K562 (cell line): Measurements from ENCODE around the gene POU2F1. TPM values are rescaled to one million over a fixed set of nuclear protein-coding genes. Genes with fewer than 3 reads are reported as not detected.

Source experiments
- ATAC-seq: fragments of 200-7000 bp; cut with Tn5 transposase; 3 replicates; pipeline ENCODE4 v1.9.1; 2020; ENCODE audit warnings: moderate library complexity
- BruUV-seq: library from RNA; stranded (reverse); fragments of 400-500 nt; replicated peaks from 2 replicates; lab custom pipeline; 2021; lab: Mats Ljungman, UMichigan
- CTCF ChIA-PET: fragments of 300-600 bp; formaldehyde crosslinking; extraction: SDS; loops from one replicate; lab custom pipeline; 2021; ENCODE audit warnings: low intra/inter-chr PET ratio; lab: Yijun Ruan, JAX
- POLR2A ChIA-PET: fragments of 300-600, 350-650 bp; sonication (Branson Sonifier 250); formaldehyde crosslinking; extraction: SDS; loops from one replicate; lab custom pipeline; 2021; ENCODE audit warnings: antibody characterized with exemption, inconsistent platforms; lab: Yijun Ruan, JAX
- DNase-seq, 4 experiments: peaks; one replicate each; pipeline versions ENCODE4 v3.0.0 to v3.0.0-alpha.2; 2011 to 2018; ENCODE audit warnings: low spot score in 3 of 4, mixed read lengths in 3 of 4; ENCODE audit errors: extremely low read depth in 1 of 4
- FAIRE-seq: peaks from 2 replicates; lab custom pipeline; 2011; peaks lifted over from hg19 to GRCh38; lab: Jason Lieb, UNC
- H2AFZ ChIP-seq: 2 replicates; pipeline ENCODE4 v1.6.0; 2011; ENCODE audit warnings: low read depth, low read length, control low read depth, inconsistent platforms
- H3K27ac ChIP-seq: fragments of 200-600 bp; 3 replicates; pipeline ENCODE4 v1.8.0; 2011; ENCODE audit warnings: low read depth, mild to moderate bottlenecking, control low read depth, inconsistent platforms, low read length, moderate library complexity, mixed read lengths; ENCODE audit errors: extremely low read depth
- H3K27me3 ChIP-seq, 2 experiments: fragments of 300-600 bp in 1 of 2; 2 replicates in 1 of 2; 3 replicates in 1 of 2; pipeline versions ENCODE4 v1.6.0 to v1.8.0; 2011; ENCODE audit warnings: inconsistent platforms in 2 of 2, low read length in 2 of 2, mild to moderate bottlenecking in 1 of 2, mixed read lengths in 1 of 2, moderate library complexity in 1 of 2; ENCODE audit not compliant: control insufficient read depth in 2 of 2, insufficient read depth in 2 of 2
- H3K36me3 ChIP-seq: fragments of 300-600 bp; 3 replicates; pipeline ENCODE4 v1.8.0; 2011; ENCODE audit warnings: mild to moderate bottlenecking, low read length, inconsistent platforms; ENCODE audit not compliant: control insufficient read depth, insufficient read depth
- H3K4me1 ChIP-seq, 2 experiments: fragments of 200-600 bp in 1 of 2; replicated peaks in 1 of 2; 2 replicates in 1 of 2; 3 replicates in 1 of 2; pipeline versions ENCODE4 v1.5.1 to v1.8.0; 2011; ENCODE audit warnings: inconsistent platforms in 2 of 2, low read length in 2 of 2, mild to moderate bottlenecking in 1 of 2, mixed read lengths in 1 of 2, moderate library complexity in 1 of 2; ENCODE audit not compliant: control insufficient read depth in 2 of 2, insufficient read depth in 2 of 2
- H3K4me2 ChIP-seq: 2 replicates; pipeline ENCODE4 v1.6.1; 2011; ENCODE audit warnings: low read length, control low read depth, inconsistent platforms, mixed read lengths; ENCODE audit not compliant: insufficient read depth
- H3K4me3 ChIP-seq: fragments of 200-600 bp; sonication (generic), shearing (Covaris generic); 2 replicates; pipeline ENCODE4 v1.5.1; 2016; ENCODE audit warnings: control low read depth, inconsistent platforms
- H3K79me2 ChIP-seq: fragments of 200-600 bp; 3 replicates; pipeline ENCODE4 v1.8.0; 2011; ENCODE audit warnings: low read length, inconsistent platforms; ENCODE audit not compliant: control insufficient read depth, insufficient read depth
- H3K9ac ChIP-seq, 2 experiments: 2 replicates each; pipeline versions ENCODE4 v1.6.0 to v1.6.1; 2011; ENCODE audit warnings: low read depth in 2 of 2, low read length in 2 of 2, control low read depth in 1 of 2, inconsistent platforms in 1 of 2, mild to moderate bottlenecking in 1 of 2, mixed read lengths in 1 of 2; ENCODE audit not compliant: insufficient read depth in 1 of 2
- H3K9me1 ChIP-seq: one replicate; pipeline ENCODE4 v1.6.0; 2011; ENCODE audit warnings: inconsistent platforms, mild to moderate bottlenecking, low read length, moderate library complexity; ENCODE audit not compliant: control insufficient read depth, insufficient read depth
- H3K9me3 ChIP-seq: replicated peaks from 2 replicates; pipeline ENCODE4 v1.5.1; 2011; ENCODE audit warnings: low read depth, low read length, inconsistent platforms; ENCODE audit not compliant: control insufficient read depth, insufficient read depth
- H4K20me1 ChIP-seq: replicated peaks from 2 replicates; pipeline ENCODE4 v1.6.1; 2011; ENCODE audit warnings: low read length, inconsistent platforms, mixed read lengths; ENCODE audit not compliant: control insufficient read depth, insufficient read depth
- AFF1 ChIP-seq, 2 experiments: fragments of 450-650 bp; IDR thresholded peaks; 2 replicates each; pipeline ENCODE4 v1.6.1; 2018; ENCODE audit warnings: mild to moderate bottlenecking in 2 of 2, low read depth in 1 of 2; ENCODE audit not compliant: partially characterized antibody in 2 of 2
- SAP30 ChIP-seq: fragments of 200-600 bp; sonication (generic); IDR thresholded peaks from 2 replicates; pipeline ENCODE4 v1.6.1; 2012; ENCODE audit warnings: borderline replicate concordance, low read depth, mild to moderate bottlenecking, moderate library complexity, low read length, control low read depth, inconsistent platforms; ENCODE audit not compliant: insufficient read depth, poor library complexity, severe bottlenecking
- TCF3 ChIP-seq: sonication (generic); formaldehyde crosslinking; IDR thresholded peaks from 2 replicates; pipeline ENCODE4 v1.4.0; 2020; ENCODE audit warnings: mild to moderate bottlenecking, missing genetic modification reagents
- TEAD1 ChIP-seq, 2 experiments: fragments of 450-650 bp in 1 of 2; sonication (generic) in 1 of 2; formaldehyde crosslinking; IDR thresholded peaks; 2 replicates each; pipeline versions ENCODE4 v1.4.0 to v1.8.0; 2020 to 2022; ENCODE audit warnings: mild to moderate bottlenecking in 2 of 2, missing genetic modification reagents in 1 of 2
- ZNF431 ChIP-seq: sonication (generic); formaldehyde crosslinking; IDR thresholded peaks from 2 replicates; pipeline ENCODE4 v1.8.0; 2022; ENCODE audit warnings: mild to moderate bottlenecking, missing genetic modification reagents
- ZNF75A ChIP-seq: fragments of 450-650 bp; formaldehyde crosslinking; IDR thresholded peaks from 2 replicates; pipeline ENCODE4 v1.4.0; 2020; ENCODE audit warnings: mild to moderate bottlenecking
- WGBS: fragments of 100-300 bp; shearing (Covaris generic); methylation state at CpG from one replicate; pipeline ENCODE4 v1.1.6; 2016; ENCODE audit warnings: low coverage, mixed read lengths; ENCODE audit not compliant: insufficient coverage; ENCODE audit errors: missing lambda C conversion rate; 5-methylcytosine and 5-hydroxymethylcytosine counted together
- in situ Hi-C: fragments of 300-500 bp; cut with MboI; formaldehyde crosslinking; loops from 4 replicates; pipeline ENCODE4 v1.15.0; 2018; ENCODE audit warnings: inconsistent platforms, mixed read lengths
- intact Hi-C: fragments of 100-400 bp; cut with micrococcal nuclease; formaldehyde crosslinking; loops from 2 replicates; pipeline ENCODE4 v1.14.2; 2022
- polyA plus RNA-seq, 8 experiments: library from polyadenylated mRNA; depleted of rRNA in 4 of 8; stranded (reverse) in 5 of 8; unstranded in 3 of 8; fragments of >200 nt; fragmentation: Nextera tagmentation in 2 of 8; fragmentation: Illumina TruSeq in 1 of 8; extraction: Ambion mirVana in 2 of 8; extraction: Trizol in 1 of 8; gene quantifications; 2 replicates each; pipeline versions ENCODE4 v1.2.1 to v1.2.3, GENCODE V29; 2011 to 2014; ENCODE audit warnings: inconsistent platforms in 1 of 8, missing spikeins in 1 of 8
- total RNA-seq, 7 experiments: library from RNA; depleted of rRNA in 6 of 7; stranded (reverse); fragments of >200 nt in 6 of 7; fragmentation: Illumina TruSeq in 2 of 7; extraction: Trizol in 2 of 7; gene quantifications; 2 replicates each; pipeline versions ENCODE4 v1.2.1 to v1.2.3, GENCODE V29; 2011 to 2021; ENCODE audit warnings: low replicate concordance in 1 of 7

Gene POU2F1
- total and polyA plus RNA-seq, 9 of the 15 experiments (the other 6 are each of a cell fraction or from before 2014, with no cell fraction given), result 2.6 to 22.3 (median 8.8) TPM

DNA sequence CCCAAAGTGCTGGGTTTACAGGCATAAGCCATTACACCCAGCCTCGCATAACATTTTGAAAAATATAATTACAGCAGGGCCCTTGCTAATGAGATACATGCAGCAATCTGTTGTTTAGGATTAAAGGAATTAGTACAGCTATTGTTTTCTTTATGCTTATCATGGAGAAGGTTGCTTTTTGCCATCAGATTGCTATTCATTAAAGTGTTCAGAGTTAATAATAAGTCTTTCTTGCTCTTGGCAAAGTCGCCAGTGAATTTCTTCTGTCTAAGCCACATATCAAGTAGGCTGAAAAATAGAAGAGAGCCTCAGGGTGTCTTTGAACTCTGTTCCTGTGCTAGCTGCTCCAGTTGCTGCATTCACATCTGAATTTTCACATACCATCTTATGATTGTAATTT lies 144.1 kb downstream of the POU2F1 start (continued):
- TF ChIP-seq SAP30 (no peak), TCF3 (no peak)

GRCh38 chr1:167365360-167365759 lies 144.7 kb downstream of the POU2F1 start:
- Histone ChIP-seq H3K36me3 (peaks cover 5% of the 10 kb centered on the region; the same call in 1 of the 3 replicates), H3K4me2 (no peak overlapping the region), H3K9ac (no peak overlapping the region), H4K20me1 (no peaks in the 10 kb centered on the region), H3K27me3 (no peaks in the 10 kb centered on the region), H3K79me2 (no peaks in the 10 kb centered on the region), H2AFZ (no peak overlapping the region), H3K4me3 (no peak overlapping the region), H3K27ac (no peak overlapping the region), H3K9me1 (no peaks in the 10 kb centered on the region)
- DNase-seq (no peak), FAIRE-seq (no peak), ATAC-seq (no peak)
- ChIA-PET POLR2A (interaction anchor here (2.5 kb wide), 1 partner anchor 13 kb away, joined by 8 read pairs; no protein-coding TSS in a partner anchor), CTCF (no interaction called here)
- in situ Hi-C loops (no loop called here), intact Hi-C loops (no loop called here)
- no TSS peak for BruUV-seq
- WGBS, result 77% methylated on average over 2 of the region's 2 CpGs
- no peak for TF ChIP-seq AFF1 (IDR thresholded peaks at IDR 0.05; ENCODE audit: low read depth in 1 of 2, partially characterized antibody in 2 of 2)
- TF ChIP-seq TEAD1 (CRISPR knock-in tag; IDR thresholded peaks at IDR 0.05), result no peak
- no peak for TF ChIP-seq ZNF75A (CRISPR knock-in tag)
- no peak for TF ChIP-seq ZNF431 (CRISPR knock-in tag)
- TF ChIP-seq, all 486 proteins: peak for 0
- Histone ChIP-seq H3K4me1 (no peaks in the 10 kb centered on the region), H3K9me3 (no peaks in the 10 kb centered on the region)
